LoVo (cell line): ENCODE data around the gene CACNG5.

Source experiments
- DNase-seq: peaks from one replicate; pipeline ENCODE4 v3.0.0-alpha.2; 2016; ENCODE audit warnings: low spot score

CACNG5 gene

GRCh38 chr17:66826856-66827255, 8.1 kb upstream of the CACNG5 start:
- no peak for DNase-seq

GRCh38 chr17:66829386-66829864, 5.5 kb upstream of the CACNG5 start:
- DNase-seq, result peak; percentile 46

- no peak for DNase-seq
These were observed 5.0 kb upstream of the CACNG5 start for GRCh38 chr17:66829883-66830282.

- DNase-seq, result no peak
These were observed 4.5 kb upstream of the CACNG5 start for GRCh38 chr17:66830451-66830850.

GRCh38 chr17:66831383-66832210, 3.3 kb upstream of the CACNG5 start:
- DNase-seq, result no peak

GRCh38 chr17:66833201-66833600, 1.7 kb upstream of the CACNG5 start:
- no peak for DNase-seq

GRCh38 chr17:66834426-66834918, 445 bp upstream of the CACNG5 start:
- no peak for DNase-seq

- no peak for DNase-seq
These were observed 559 bp downstream of the CACNG5 start for GRCh38 chr17:66835476-66835875.

GRCh38 chr17:66836063-66837005, 1.4 kb downstream of the CACNG5 start:
- no peak for DNase-seq

GRCh38 chr17:66837226-66837625, 2.3 kb downstream of the CACNG5 start:
- no peak for DNase-seq

GRCh38 chr17:66837885-66838665, 3.2 kb downstream of the CACNG5 start:
- DNase-seq, result no peak

GRCh38 chr17:66839616-66840015, 4.7 kb downstream of the CACNG5 start:
- DNase-seq, result no peak

GRCh38 chr17:66840061-66840460, 5.1 kb downstream of the CACNG5 start:
- no peak for DNase-seq

- no peak for DNase-seq
These were observed 6.4 kb downstream of the CACNG5 start for GRCh38 chr17:66841328-66841727.

- DNase-seq, result no peak
These were observed 6.8 kb downstream of the CACNG5 start for GRCh38 chr17:66841744-66842143.

GRCh38 chr17:66842505-66842904, 7.6 kb downstream of the CACNG5 start:
- no peak for DNase-seq

GRCh38 chr17:66842959-66843358, 8.0 kb downstream of the CACNG5 start:
- DNase-seq, result no peak

- DNase-seq, result no peak
These were observed 8.7 kb downstream of the CACNG5 start for GRCh38 chr17:66843627-66844026.

- DNase-seq, result no peak
These were observed 12.8 kb downstream of the CACNG5 start for GRCh38 chr17:66847704-66848103.

GRCh38 chr17:66848496-66848895, 13.6 kb downstream of the CACNG5 start:
- DNase-seq, result no peak

GRCh38 chr17:66849032-66849655, 14.2 kb downstream of the CACNG5 start:
- no peak for DNase-seq
